Activated B cell treated with CpG ODN at 0.5 μM for 24 hours (primary cell): Measurements from ENCODE around the gene MGAT5. TPM values are rescaled to one million over a fixed set of nuclear protein-coding genes. Genes with fewer than 3 reads are reported as not detected.

Experiments used
- ATAC-seq: fragments of 200-7000 bp; cut with Tn5 transposase; one replicate; pipeline ENCODE4 v1.10.0; 2021; ENCODE audit warnings: low read depth, mild to moderate bottlenecking, moderate library complexity
- CTCF ChIA-PET: fragments of 350-600 bp; sonication (Branson Sonifier 250); formaldehyde crosslinking; loops from one replicate; lab custom pipeline; 2021; ENCODE audit warnings: antibody characterized with exemption; lab: Charles Lee
- POLR2A ChIA-PET: fragments of 350-600 bp; sonication (Branson Sonifier 250); formaldehyde crosslinking; loops from one replicate; lab custom pipeline; 2021; ENCODE audit warnings: antibody characterized with exemption; lab: Charles Lee
- DNase-seq: peaks from one replicate; pipeline ENCODE4 v3.0.0; 2022
- H3K27ac Mint-ChIP-seq: one replicate; pipeline ENCODE4 v1.8.0; 2020; ENCODE audit warnings: mixed read lengths
- H3K27me3 Mint-ChIP-seq: one replicate; pipeline ENCODE4 v1.8.0; 2021; ENCODE audit warnings: mixed read lengths
- H3K36me3 Mint-ChIP-seq: one replicate; pipeline ENCODE4 v1.8.0; 2021; ENCODE audit warnings: low read depth, mixed read lengths
- H3K4me1 Mint-ChIP-seq: one replicate; pipeline ENCODE4 v1.8.0; 2021; ENCODE audit warnings: mixed read lengths
- H3K4me3 Mint-ChIP-seq: one replicate; pipeline ENCODE4 v1.8.0; 2020; ENCODE audit warnings: mild to moderate bottlenecking, mixed read lengths
- H3K9me3 Mint-ChIP-seq: one replicate; pipeline ENCODE4 v1.8.0; 2020; ENCODE audit warnings: mixed read lengths
- CTCF ChIP-seq: fragments of 200-600 bp; IDR thresholded peaks from one replicate; pipeline ENCODE4 v1.8.0; 2022; ENCODE audit warnings: antibody characterized with exemption, mild to moderate bottlenecking
- intact Hi-C: fragments of 100-400 bp; cut with micrococcal nuclease; formaldehyde crosslinking; loops from one replicate; pipeline ENCODE4 v1.15.1; 2024
- total RNA-seq: library from RNA; stranded (reverse); gene quantifications from 2 replicates; pipeline ENCODE4 v1.2.3, GENCODE V29; 2022

Gene MGAT5
- total RNA-seq, 1 donor from 2014 or later, result 66.7 TPM

GRCh38 chr2:134337631-134338030 is 83.8 kb downstream of the MGAT5 start:
- CTCF ChIA-PET, result interaction anchor here (1.4 to 2.2 kb wide), 3 partner anchors 10 to 217 kb away, joined by 3 to 12 read pairs (median 8); no protein-coding TSS in a partner anchor
- Mint-ChIP-seq H3K9me3 (no peaks in the 10 kb centered on the region), H3K27me3 (no peaks in the 10 kb centered on the region), H3K4me1 (peaks cover 71% of the 10 kb centered on the region), H3K4me3 (no peak overlapping the region), H3K27ac (peak overlapping the region; percentile 71), H3K36me3 (peaks cover 65% of the 10 kb centered on the region)
- DNase-seq, result no peak
- POLR2A ChIA-PET, result interaction anchor here (1.0 kb wide), 1 partner anchor 217 kb away, joined by 4 read pairs; no protein-coding TSS in a partner anchor
- intact Hi-C loops, result loop anchor here (2.0 to 5.0 kb wide), 4 partner anchors 15 to 220 kb away; no protein-coding TSS in a partner anchor
- no peak for ATAC-seq
- TF ChIP-seq CTCF, result no peak

- no peak for TF ChIP-seq CTCF
- intact Hi-C loops, result loop anchor here (5.0 kb wide), 3 partner anchors 36 to 221 kb away; no protein-coding TSS in a partner anchor
- Mint-ChIP-seq H3K4me3 (no peak overlapping the region), H3K36me3 (peaks cover 70% of the 10 kb centered on the region), H3K4me1 (peaks cover 76% of the 10 kb centered on the region), H3K27me3 (no peaks in the 10 kb centered on the region), H3K27ac (peak overlapping the region; percentile 71), H3K9me3 (no peaks in the 10 kb centered on the region)
- ATAC-seq, result no peak
- ChIA-PET CTCF (interaction anchor here (0.6 to 2.2 kb wide), 4 partner anchors 11 to 218 kb away, joined by 3 to 12 read pairs (median 6); no protein-coding TSS in a partner anchor), POLR2A (interaction anchor here (0.9 kb wide), 1 partner anchor 44 kb away, joined by 3 read pairs; no protein-coding TSS in a partner anchor)
- no peak for DNase-seq
Measured at GRCh38 chr2:134338208-134338607, 84.3 kb downstream of the MGAT5 start.

GRCh38 chr2:134341476-134341875 is 87.6 kb downstream of the MGAT5 start:
- CTCF ChIA-PET, result interaction anchor here (0.8 to 2.6 kb wide), 3 partner anchors 37 to 223 kb away, joined by 3 to 12 read pairs (median 4); no protein-coding TSS in a partner anchor
- ATAC-seq (no peak), DNase-seq (no peak)
- H3K4me3 Mint-ChIP-seq, result no peak overlapping the region
- POLR2A ChIA-PET, result interaction anchor here (0.9 to 2.2 kb wide), 3 partner anchors 10 to 88 kb away, joined by 3 to 8 read pairs (median 3); partner anchors contain the start of gene MGAT5
- no peak for TF ChIP-seq CTCF
- H3K9me3 Mint-ChIP-seq, result no peaks in the 10 kb centered on the region
- peaks cover 51% of the 10 kb centered on the region for H3K4me1 Mint-ChIP-seq
- intact Hi-C loops, result loop anchor here (10.0 kb wide), 1 partner anchor 53 kb away; no protein-coding TSS in a partner anchor
- no peaks in the 10 kb centered on the region for H3K27me3 Mint-ChIP-seq
- peaks cover 89% of the 10 kb centered on the region for H3K36me3 Mint-ChIP-seq
- no peak overlapping the region for H3K27ac Mint-ChIP-seq

- no peaks in the 10 kb centered on the region for H3K9me3 Mint-ChIP-seq
- H3K36me3 Mint-ChIP-seq, result peaks cover 80% of the 10 kb centered on the region
- TF ChIP-seq CTCF, result no peak
- ATAC-seq (no peak), DNase-seq (no peak)
- H3K4me1 Mint-ChIP-seq, result peaks cover 34% of the 10 kb centered on the region
- H3K27me3 Mint-ChIP-seq, result no peaks in the 10 kb centered on the region
- no peak overlapping the region for H3K4me3 Mint-ChIP-seq
- CTCF ChIA-PET, result no interaction called here
- peak overlapping the region; percentile 42 for H3K27ac Mint-ChIP-seq
- intact Hi-C loops, result loop anchor here (10.0 kb wide), 1 partner anchor 50 kb away; no protein-coding TSS in a partner anchor
- POLR2A ChIA-PET, result no interaction called here
Measured at GRCh38 chr2:134344954-134345697, 91.3 kb downstream of the MGAT5 start.

- H3K27me3 Mint-ChIP-seq, result no peaks in the 10 kb centered on the region
- no peak overlapping the region for H3K27ac Mint-ChIP-seq
- TF ChIP-seq CTCF, result no peak
- ChIA-PET POLR2A (no interaction called here), CTCF (no interaction called here)
- DNase-seq, result no peak
- H3K4me3 Mint-ChIP-seq, result no peak overlapping the region
- H3K36me3 Mint-ChIP-seq, result peaks cover 81% of the 10 kb centered on the region
- peaks cover 29% of the 10 kb centered on the region for H3K4me1 Mint-ChIP-seq
- ATAC-seq, result no peak
- intact Hi-C loops, result loop anchor here (10.0 kb wide), 1 partner anchor 49 kb away; no protein-coding TSS in a partner anchor
- H3K9me3 Mint-ChIP-seq, result no peaks in the 10 kb centered on the region
Measured at GRCh38 chr2:134346141-134346540, 92.3 kb downstream of the MGAT5 start.
